RWPE2 (cell line): ENCODE results near the gene IRF2BPL.

Experiments used
- ATAC-seq: fragments of 200-7000 bp; cut with Tn5 transposase; 3 replicates; pipeline ENCODE4 v1.9.1; 2021; ENCODE audit warnings: low read depth
- DNase-seq: peaks from one replicate; pipeline ENCODE4 v3.0.0-alpha.2; 2020; ENCODE audit warnings: low spot score
- H3K27ac ChIP-seq: fragments of 450-650 bp; 2 replicates; pipeline ENCODE4 v1.5.1; 2017; ENCODE audit warnings: mild to moderate bottlenecking; ENCODE audit not compliant: poor library complexity, severe bottlenecking
- H3K27me3 ChIP-seq: fragments of 250-450 bp; sonication (Bioruptor Pico); 2 replicates; pipeline ENCODE4 v1.5.1; 2021; ENCODE audit warnings: mild to moderate bottlenecking, moderate library complexity; ENCODE audit not compliant: insufficient read depth, poor library complexity, severe bottlenecking
- H3K36me3 ChIP-seq: fragments of 250-450 bp; sonication (Bioruptor Pico); 2 replicates; pipeline ENCODE4 v1.5.1; 2020; ENCODE audit warnings: low read depth, mild to moderate bottlenecking, moderate library complexity
- H3K4me1 ChIP-seq: fragments of 250-450 bp; sonication (Bioruptor Pico); 2 replicates; pipeline ENCODE4 v1.5.1; 2021; ENCODE audit warnings: mild to moderate bottlenecking, moderate library complexity; ENCODE audit not compliant: insufficient read depth, poor library complexity, severe bottlenecking
- H3K4me3 ChIP-seq: fragments of 250-450 bp; sonication (Bioruptor Pico); 2 replicates; pipeline ENCODE4 v1.5.1; 2021; ENCODE audit warnings: mild to moderate bottlenecking, moderate library complexity; ENCODE audit not compliant: severe bottlenecking
- H3K9me3 ChIP-seq: fragments of 250-450 bp; sonication (Bioruptor Pico); 2 replicates; pipeline ENCODE4 v1.5.1; 2021; ENCODE audit warnings: mild to moderate bottlenecking, moderate library complexity; ENCODE audit not compliant: severe bottlenecking
- TF ChIP-seq, protein P1 (sequence below): fragments of 450-650 bp; IDR thresholded peaks from one replicate; pipeline ENCODE4 v1.5.1; 2017; ENCODE audit warnings: mild to moderate bottlenecking, moderate library complexity; ENCODE audit not compliant: poor library complexity, severe bottlenecking

IRF2BPL gene

DNA sequence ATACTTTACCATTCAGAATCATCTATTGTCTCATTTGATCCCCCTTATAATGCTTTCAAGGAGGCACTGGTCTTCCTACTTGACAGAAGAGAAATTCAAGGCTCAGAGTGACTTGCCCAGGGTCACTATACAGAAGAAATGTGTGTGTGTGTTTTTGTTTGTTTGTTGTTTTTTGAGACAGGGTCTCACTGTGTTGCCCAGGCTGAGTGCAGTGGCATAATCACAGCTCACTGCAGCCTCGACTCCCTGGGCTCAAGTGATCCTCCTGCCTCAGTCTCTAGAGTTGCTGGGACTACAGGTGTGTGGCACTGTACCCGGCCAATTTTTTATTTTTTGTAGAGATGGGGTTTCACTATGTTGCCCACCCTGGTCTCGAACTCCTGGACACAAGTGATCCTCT lies 22.9 kb downstream of the IRF2BPL start:
- Histone ChIP-seq H3K9me3 (no peaks in the 10 kb centered on the region), H3K36me3 (no peaks in the 10 kb centered on the region), H3K27ac (no peak overlapping the region), H3K27me3 (no peaks in the 10 kb centered on the region), H3K4me1 (peaks cover 40% of the 10 kb centered on the region), H3K4me3 (no peak overlapping the region)
- DNase-seq = no peak
- no peak for ATAC-seq
- TF ChIP-seq, protein P1, sequence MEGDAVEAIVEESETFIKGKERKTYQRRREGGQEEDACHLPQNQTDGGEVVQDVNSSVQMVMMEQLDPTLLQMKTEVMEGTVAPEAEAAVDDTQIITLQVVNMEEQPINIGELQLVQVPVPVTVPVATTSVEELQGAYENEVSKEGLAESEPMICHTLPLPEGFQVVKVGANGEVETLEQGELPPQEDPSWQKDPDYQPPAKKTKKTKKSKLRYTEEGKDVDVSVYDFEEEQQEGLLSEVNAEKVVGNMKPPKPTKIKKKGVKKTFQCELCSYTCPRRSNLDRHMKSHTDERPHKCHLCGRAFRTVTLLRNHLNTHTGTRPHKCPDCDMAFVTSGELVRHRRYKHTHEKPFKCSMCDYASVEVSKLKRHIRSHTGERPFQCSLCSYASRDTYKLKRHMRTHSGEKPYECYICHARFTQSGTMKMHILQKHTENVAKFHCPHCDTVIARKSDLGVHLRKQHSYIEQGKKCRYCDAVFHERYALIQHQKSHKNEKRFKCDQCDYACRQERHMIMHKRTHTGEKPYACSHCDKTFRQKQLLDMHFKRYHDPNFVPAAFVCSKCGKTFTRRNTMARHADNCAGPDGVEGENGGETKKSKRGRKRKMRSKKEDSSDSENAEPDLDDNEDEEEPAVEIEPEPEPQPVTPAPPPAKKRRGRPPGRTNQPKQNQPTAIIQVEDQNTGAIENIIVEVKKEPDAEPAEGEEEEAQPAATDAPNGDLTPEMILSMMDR = no peak

DNA sequence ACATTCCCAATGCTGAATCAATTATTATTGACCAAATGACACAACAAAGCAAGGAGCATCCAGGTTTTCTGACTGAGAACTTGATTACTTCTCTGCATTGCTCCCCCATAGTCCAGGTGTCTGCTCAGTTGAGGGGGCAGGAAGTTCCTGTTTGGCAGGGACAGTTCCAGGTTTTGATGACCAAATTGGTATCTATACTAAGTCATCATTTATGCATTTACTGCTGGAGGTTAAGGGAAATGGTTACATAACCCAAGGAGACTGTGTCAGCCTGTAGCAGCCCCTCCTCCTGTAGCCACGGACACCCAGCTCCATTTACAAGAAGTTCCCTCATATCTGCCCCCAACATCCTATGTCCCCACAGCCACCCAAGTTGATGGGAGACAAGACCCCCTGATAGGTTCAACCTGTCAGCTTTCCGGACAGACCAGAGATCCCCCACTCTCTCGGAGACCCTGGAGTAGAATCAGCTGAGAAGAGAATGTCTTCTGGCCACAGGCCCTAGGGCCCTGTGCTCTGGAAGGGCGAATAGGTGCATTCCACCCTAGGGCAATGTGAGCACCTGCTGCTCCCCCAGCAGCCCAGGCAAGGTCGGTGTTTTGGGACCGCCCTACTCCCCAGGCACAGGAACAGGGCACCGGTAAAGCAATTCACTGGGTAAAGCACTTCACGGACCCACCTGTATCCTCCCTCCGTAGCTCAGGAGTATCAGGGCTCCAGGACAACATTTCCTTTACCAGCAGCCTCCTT lies 23.6 kb downstream of the IRF2BPL start:
- TF ChIP-seq, protein P1 = no peak
- ATAC-seq (no peak), DNase-seq (no peak)
- Histone ChIP-seq H3K9me3 (no peaks in the 10 kb centered on the region), H3K27me3 (no peaks in the 10 kb centered on the region), H3K27ac (peak overlapping the region; percentile 23), H3K4me1 (peaks cover 40% of the 10 kb centered on the region), H3K36me3 (no peaks in the 10 kb centered on the region), H3K4me3 (no peak overlapping the region)

DNA sequence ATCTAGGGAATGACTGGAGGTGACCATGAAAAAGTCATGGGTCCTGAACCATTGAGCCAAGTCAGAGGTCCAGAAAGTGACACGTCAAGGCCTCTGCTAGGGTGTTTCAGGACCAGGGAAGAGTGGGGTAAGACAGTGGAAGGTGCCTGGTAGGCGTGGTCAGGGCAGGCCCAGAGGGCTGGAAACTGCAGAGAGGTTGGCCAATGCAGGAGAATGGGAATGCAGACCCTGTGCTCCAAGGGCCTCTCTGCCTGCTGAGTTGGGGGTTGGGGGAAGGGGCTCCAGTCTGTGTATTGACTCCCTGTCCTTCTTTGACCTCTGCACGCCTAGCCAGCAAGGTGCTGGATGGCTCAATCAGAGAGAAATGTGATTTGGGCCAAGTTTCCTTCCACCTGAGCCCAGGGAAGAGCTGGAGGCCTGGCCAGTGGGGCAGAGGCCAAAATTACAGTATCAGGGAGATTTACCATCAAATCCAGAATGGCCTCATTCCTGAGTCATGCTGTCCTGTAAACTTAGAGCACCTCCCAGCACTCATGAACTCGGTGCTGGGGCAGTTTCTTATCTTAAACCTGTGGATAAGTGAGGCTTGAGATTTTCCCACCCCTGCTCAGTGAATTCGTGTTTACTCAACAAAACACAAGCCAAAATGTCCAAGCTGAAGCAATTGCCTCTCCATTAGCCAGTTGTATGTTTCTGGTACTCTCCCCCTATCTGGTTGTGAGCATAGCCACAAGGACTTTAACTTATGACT lies 24.4 kb downstream of the IRF2BPL start:
- Histone ChIP-seq H3K4me1 (peaks cover 38% of the 10 kb centered on the region), H3K9me3 (no peaks in the 10 kb centered on the region), H3K27ac (peak overlapping the region; percentile 23), H3K27me3 (no peaks in the 10 kb centered on the region), H3K36me3 (no peaks in the 10 kb centered on the region), H3K4me3 (no peak overlapping the region)
- peak; percentile 38; the same call in 2 of the 3 replicates for ATAC-seq
- no peak for DNase-seq
- TF ChIP-seq, protein P1 = no peak

DNA sequence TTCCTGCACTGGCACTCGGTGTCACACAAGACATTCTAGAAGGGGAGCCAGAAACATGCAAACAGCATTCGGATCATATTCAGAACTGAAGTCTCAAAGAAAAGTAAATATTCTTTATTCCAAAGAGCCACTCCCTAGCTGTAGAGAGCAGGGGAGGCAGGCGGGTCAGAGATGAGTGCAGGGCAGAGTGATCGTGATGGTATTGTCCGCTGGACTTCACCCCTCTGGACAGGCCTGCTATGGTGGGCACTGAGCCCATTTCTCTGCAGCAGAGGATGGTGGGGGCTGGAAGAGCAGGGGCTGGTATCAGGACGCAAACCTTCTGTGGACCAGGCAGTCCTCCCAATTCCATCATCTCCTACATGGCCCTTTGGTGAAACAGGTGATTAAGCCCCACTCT lies 25.6 kb downstream of the IRF2BPL start:
- Histone ChIP-seq H3K4me3 (no peak overlapping the region), H3K27me3 (no peaks in the 10 kb centered on the region), H3K27ac (no peak overlapping the region), H3K36me3 (no peaks in the 10 kb centered on the region), H3K4me1 (peaks cover 25% of the 10 kb centered on the region), H3K9me3 (no peaks in the 10 kb centered on the region)
- no peak for ATAC-seq
- no peak for DNase-seq
- TF ChIP-seq, protein P1 = no peak
